SH-SY5Y (cell line): ENCODE measurements around the gene PPP3CA.

ENCODE experiments used
- GATA2 ChIP-seq: IDR thresholded peaks from 2 replicates; pipeline ENCODE4 v1.6.1; 2011; ENCODE audit warnings: mild to moderate bottlenecking, low read depth, low read length
- GATA3 ChIP-seq: IDR thresholded peaks from 2 replicates; pipeline ENCODE4 v1.6.1; 2011; ENCODE audit warnings: low read depth, mild to moderate bottlenecking, low read length, moderate library complexity

Gene PPP3CA

GRCh38 chr4:101174679-101175345 is 172.5 kb downstream of the PPP3CA start:
- TF ChIP-seq GATA3 (no peak), GATA2 (no peak)

DNA sequence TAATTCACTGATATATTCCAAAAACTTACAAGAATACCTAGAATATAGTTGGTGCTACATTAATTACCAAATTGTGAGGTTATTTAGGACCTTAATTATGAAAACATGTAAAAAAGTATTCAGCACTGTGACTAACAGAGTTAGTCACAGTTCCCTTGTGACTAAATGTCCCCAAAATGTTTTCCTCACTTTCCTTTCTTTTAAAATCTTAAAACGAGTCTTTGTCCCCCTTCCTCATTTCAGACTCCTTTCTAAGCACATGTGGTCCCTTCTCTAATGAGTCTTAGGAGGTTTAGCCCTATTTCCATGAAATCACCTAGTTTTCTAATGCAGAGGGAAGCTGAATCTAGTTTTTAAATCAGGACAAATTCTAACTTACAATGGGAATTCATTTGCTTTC is 175.0 kb downstream of the PPP3CA start:
- no peak for TF ChIP-seq GATA3
- TF ChIP-seq GATA2 = no peak

DNA sequence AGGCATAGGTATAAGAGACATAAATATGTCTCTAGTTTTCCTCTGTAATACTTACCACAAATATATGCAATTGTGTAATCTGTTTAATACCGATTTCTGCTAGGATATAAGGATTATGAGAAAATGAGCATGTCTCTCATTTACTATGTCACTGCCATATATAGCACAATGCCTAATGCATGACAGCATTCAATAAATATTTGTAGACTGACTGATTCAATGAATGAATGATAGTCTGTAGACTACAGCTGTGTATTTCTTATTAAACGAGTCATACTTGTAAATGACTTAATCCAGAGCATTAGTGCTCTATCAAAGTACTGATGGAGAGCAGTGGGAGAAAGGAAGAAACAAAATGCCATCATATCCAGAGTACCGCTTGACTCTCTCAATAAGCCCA is 175.6 kb downstream of the PPP3CA start:
- no peak for TF ChIP-seq GATA2
- TF ChIP-seq GATA3 = no peak

- TF ChIP-seq GATA3 (no peak), GATA2 (no peak)
Observed at GRCh38 chr4:101169044-101170014, 178.0 kb downstream of the PPP3CA start.

GRCh38 chr4:101163936-101164335 is 183.4 kb downstream of the PPP3CA start:
- no peak for TF ChIP-seq GATA3
- TF ChIP-seq GATA2 = no peak

DNA sequence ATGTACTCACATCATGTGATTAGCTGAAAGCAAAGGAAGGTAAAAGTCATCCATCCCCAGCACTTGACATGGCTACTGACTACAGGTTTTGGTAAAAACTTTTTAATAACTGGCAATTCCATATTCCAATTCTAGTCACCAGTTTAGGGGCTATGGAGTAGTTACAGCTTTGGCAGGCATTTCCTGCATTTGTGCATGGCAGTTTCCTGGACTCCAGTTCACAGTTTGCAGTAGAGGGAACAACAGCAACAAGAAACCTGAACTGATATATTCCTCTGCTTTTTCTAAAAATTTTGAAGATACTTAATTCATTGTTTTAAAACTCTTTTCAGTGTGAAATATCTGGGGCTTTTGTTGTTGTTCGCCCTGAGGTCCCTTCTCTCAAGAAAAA is 184.3 kb downstream of the PPP3CA start:
- TF ChIP-seq GATA3 (no peak), GATA2 (no peak)

DNA sequence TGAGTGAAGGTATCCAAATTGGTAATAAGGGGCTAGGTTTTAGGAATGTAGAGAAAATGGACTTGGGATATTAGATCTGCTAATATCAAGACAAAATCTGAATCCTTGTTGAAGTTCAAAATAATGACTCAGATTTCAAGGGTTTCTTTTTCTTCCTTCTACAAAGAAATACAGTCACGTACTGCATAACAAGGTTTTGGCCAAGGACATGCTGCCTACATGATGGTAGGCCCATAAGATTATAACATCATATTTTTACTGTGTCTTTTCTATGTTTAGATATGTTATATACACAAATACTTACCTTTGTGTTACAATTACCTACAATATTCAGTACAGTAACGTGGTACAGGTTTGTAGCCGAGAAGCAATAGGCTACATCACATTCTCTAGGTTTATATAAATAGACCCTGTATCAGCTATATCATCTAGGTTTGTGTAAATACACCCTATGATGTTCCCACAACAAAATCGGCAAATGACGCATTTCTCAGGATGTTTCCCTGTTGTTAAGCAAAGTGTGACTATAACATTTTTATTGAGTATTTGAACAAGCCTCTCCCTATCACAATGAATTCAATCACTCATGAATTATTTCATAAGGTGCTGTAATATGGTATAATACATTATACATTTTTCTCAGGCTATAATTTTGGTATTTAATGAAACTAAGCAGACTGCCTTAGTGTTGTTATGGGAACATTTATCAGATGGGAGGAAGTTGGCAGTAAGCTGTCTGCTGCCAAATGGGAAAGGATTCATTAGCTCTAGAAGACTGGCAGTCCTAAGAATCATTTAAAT is 186.3 kb downstream of the PPP3CA start:
- no peak for TF ChIP-seq GATA2
- no peak for TF ChIP-seq GATA3

DNA sequence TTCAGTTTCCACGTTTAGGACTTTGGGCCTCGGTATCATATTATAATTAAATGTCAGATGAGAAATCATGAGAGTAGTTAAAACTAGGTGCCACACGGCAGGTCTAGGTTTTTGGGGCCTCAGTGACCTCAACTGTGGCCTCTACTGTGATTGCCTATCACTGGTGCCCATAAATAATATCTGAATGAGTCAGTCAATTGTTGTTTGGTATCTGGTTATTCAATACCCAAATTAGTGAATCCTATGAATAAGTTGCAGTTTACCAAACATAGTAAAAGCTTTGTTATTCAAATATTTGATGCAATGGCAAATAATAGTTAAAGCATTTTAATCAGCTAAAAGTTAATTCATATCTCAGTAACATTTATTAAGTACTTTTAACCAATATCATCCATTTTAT is 188.8 kb downstream of the PPP3CA start:
- TF ChIP-seq GATA2 (no peak), GATA3 (no peak)

DNA sequence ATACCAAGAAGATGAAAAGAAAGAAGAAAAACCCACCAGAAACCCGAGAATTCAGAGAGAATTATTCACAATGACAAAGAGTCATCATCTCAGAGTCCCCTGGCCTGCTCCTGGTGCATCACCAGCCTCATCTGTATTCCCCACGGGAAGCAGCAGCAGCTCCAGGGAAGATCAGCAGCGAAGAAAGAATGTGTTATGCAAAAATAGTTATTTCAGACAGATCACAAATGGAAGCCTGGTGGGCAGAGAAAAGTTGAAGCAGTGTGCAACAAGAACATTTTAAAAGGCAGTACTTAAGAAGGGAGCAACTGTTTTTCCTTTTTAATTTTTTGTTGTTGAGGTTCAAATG is 189.2 kb downstream of the PPP3CA start:
- TF ChIP-seq GATA3 (no peak), GATA2 (no peak)

DNA sequence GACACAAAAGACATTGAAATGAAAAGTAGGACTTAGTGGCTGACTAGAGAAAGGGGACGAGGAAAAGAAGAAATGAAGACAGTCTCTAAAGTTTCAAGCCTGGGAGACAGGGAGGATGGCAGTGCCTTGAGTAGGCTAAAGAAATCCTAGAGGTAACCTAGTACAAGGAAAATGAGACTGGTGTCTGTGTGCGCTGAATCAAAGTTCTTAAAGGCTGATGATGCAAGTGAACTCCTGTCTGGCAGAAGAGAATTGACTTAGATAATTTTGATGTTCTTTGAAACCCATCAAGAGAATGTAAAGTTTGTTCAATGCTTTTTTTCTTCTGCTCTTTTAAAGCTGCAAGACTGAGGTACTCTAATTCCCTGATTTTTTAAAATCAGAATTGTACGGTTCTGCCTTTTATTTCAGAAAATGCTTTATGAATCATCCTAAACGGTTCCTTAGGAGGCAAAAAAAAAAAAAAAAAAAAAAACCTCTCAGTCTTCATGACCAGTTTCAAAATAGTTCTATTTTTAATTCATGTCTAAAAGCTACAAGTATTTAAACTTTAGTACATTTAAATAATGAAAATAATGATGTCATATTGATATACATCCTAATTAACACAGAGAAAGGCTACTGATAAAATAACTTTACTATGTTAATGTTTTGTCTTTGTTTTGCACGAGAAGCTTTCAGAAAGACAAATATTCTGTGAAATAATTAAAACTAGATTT is 189.8 kb downstream of the PPP3CA start:
- TF ChIP-seq GATA2 (no peak), GATA3 (no peak)

DNA sequence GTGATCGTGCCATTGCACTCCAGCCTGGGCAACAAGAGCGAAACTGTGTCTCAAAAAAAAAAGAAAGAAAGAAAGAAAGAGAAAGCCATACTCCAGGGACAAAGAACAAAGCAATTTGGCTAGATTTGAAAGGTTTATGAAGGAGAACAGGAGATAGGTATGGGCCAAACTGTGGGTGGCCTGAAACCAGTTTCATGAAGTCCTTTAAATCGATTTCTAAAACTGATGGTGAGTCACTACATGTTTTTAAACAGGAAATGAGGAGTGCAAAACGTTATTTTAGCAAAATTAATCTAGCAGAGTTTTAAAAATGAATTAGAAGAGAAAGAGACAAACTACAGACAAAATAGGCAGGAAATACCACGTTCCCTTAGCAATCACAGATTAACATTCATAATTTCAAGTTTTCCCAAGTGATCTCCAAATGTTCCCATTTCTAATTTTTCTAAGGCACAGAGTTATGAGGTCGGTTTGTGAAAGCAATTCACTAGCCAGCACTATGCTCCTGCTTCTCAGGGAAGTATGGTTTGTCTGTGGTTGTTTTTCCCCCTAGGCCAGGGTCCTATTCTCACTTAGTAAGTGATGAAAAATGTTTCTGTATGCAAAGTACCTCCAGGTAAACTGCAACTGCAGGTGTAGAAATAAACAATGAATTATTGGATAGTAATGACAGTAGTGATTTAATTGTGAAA is 190.6 kb downstream of the PPP3CA start:
- TF ChIP-seq GATA3 (no peak), GATA2 (no peak)

DNA sequence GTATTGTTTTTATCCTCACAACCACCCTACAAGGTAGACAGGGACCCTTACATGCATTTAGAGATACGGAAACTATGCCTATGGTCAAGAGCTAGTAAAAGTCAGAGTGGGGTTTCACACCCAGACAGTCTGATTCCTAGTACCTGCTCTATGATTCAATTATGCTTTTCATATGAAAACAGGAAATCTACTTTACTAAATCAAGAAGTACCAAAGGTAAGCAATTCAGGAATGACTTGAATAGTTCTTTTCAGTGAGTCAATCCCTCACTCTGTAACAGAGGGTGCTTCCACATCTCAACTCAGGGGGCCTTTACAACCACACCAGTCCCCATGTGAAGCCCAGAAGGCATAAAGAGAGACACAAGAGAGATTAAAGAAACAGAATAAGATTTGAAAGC is 191.4 kb downstream of the PPP3CA start:
- no peak for TF ChIP-seq GATA2
- TF ChIP-seq GATA3 = no peak

- TF ChIP-seq GATA3 (no peak), GATA2 (no peak)
Observed at GRCh38 chr4:101155368-101155767, 192.0 kb downstream of the PPP3CA start.
